HG02642 (cell line): ENCODE results near the gene SAMD4B.
"Not testable (repeated sequence)": the region's sequence is repeated elsewhere in the genome, so short reads cannot be mapped to it uniquely, and the experiment has no call there.

Experiments
- ATAC-seq: cut with Tn5 transposase; IDR thresholded peaks from one replicate; pipeline ENCODE4 v1.9.1; 2021; ENCODE audit warnings: mild to moderate bottlenecking; ENCODE audit not compliant: unreplicated experiment, poor library complexity

Gene SAMD4B

GRCh38 chr19:39310558-39311311 is 31.5 kb upstream of the SAMD4B start:
- no peak for ATAC-seq

GRCh38 chr19:39314016-39314728 is 28.0 kb upstream of the SAMD4B start:
- no peak for ATAC-seq

GRCh38 chr19:39315933-39316332 is 26.3 kb upstream of the SAMD4B start:
- no peak for ATAC-seq

- ATAC-seq, result no peak
These were observed 25.4 kb upstream of the SAMD4B start for GRCh38 chr19:39316627-39317321.

GRCh38 chr19:39317476-39317875 is 24.7 kb upstream of the SAMD4B start:
- no peak for ATAC-seq

- no peak for ATAC-seq
These were observed 24.1 kb upstream of the SAMD4B start for GRCh38 chr19:39318071-39318470.

- no peak for ATAC-seq
These were observed 23.5 kb upstream of the SAMD4B start for GRCh38 chr19:39318690-39319089.

- no peak for ATAC-seq
These were observed 22.9 kb upstream of the SAMD4B start for GRCh38 chr19:39319098-39319891.

GRCh38 chr19:39319892-39320248 is 22.4 kb upstream of the SAMD4B start:
- no peak for ATAC-seq

GRCh38 chr19:39321117-39321831 is 20.9 kb upstream of the SAMD4B start:
- no peak for ATAC-seq

- no peak for ATAC-seq
These were observed 20.4 kb upstream of the SAMD4B start for GRCh38 chr19:39321832-39322176.

- ATAC-seq, result no peak
These were observed 17.9 kb upstream of the SAMD4B start for GRCh38 chr19:39324242-39324842.

GRCh38 chr19:39325778-39326665 is 16.2 kb upstream of the SAMD4B start:
- no peak for ATAC-seq

- no peak for ATAC-seq
These were observed 14.7 kb upstream of the SAMD4B start for GRCh38 chr19:39327363-39328045.

- ATAC-seq, result no peak
These were observed 14.0 kb upstream of the SAMD4B start for GRCh38 chr19:39328046-39328705.

GRCh38 chr19:39329948-39330347 is 12.3 kb upstream of the SAMD4B start:
- no peak for ATAC-seq

GRCh38 chr19:39332293-39332692 is 9.9 kb upstream of the SAMD4B start:
- no peak for ATAC-seq

- not testable (repeated sequence) for ATAC-seq
These were observed 9.5 kb upstream of the SAMD4B start for GRCh38 chr19:39332738-39333137.
